Right lobe of liver (tissue), 6 donors: ENCODE results near the gene ALG9. TPM values are rescaled to one million over a fixed set of nuclear protein-coding genes. Genes with fewer than 3 reads are reported as not detected.
"Not testable (repeated sequence)": the region's sequence is repeated elsewhere in the genome, so short reads cannot be mapped to it uniquely, and the experiment has no call there.

Source experiments
- ATAC-seq, 4 donors: fragments of 200-7000 bp; cut with Tn5 transposase; one replicate each; pipeline ENCODE4 v1.9.1; 2020; ENCODE audit warnings: mild to moderate bottlenecking in 4 of 4, moderate library complexity in 4 of 4
- DNase-seq, 3 donors: peaks; one replicate each; pipeline ENCODE4 v3.0.0-alpha.2; 2020
- H3K27ac ChIP-seq, 3 donors: fragments of 200-600 bp; one replicate each; pipeline ENCODE4 v1.8.0; 2022
- H3K27me3 ChIP-seq, 2 donors: fragments of 200-600 bp; one replicate each; pipeline ENCODE4 v1.8.0; 2022
- H3K36me3 ChIP-seq, 4 donors: fragments of 200-600 bp; sonication (generic) in 1 of 4; one replicate each; pipeline versions ENCODE4 v1.5.1 to v1.8.0; 2017 to 2022; ENCODE audit warnings: control low read depth in 1 of 4
- H3K4me1 ChIP-seq, 4 donors: fragments of 200-600 bp; sonication (generic) in 1 of 4; one replicate each; pipeline versions ENCODE4 v1.5.1 to v1.8.0; 2017 to 2022; ENCODE audit warnings: control low read depth in 1 of 4
- H3K4me3 ChIP-seq, 3 donors: fragments of 200-600 bp; one replicate each; pipeline ENCODE4 v1.8.0; 2022
- H3K9me3 ChIP-seq, 4 donors: fragments of 200-600 bp; sonication (generic) in 1 of 4; one replicate each; pipeline versions ENCODE4 v1.5.1 to v1.8.0; 2017 to 2022; ENCODE audit warnings: control low read depth in 1 of 4
- CTCF ChIP-seq, 4 donors: fragments of 200-600 bp in 3 of 4; fragments of 450-650 bp in 1 of 4; IDR thresholded peaks; one replicate each; pipeline versions ENCODE4 v1.5.1 to v1.8.0; 2016 to 2022; ENCODE audit warnings: antibody characterized with exemption in 4 of 4, mild to moderate bottlenecking in 2 of 4
- POLR2A ChIP-seq: fragments of 450-650 bp; IDR thresholded peaks from one replicate; pipeline ENCODE4 v1.6.1; 2017; ENCODE audit warnings: antibody characterized with exemption, mild to moderate bottlenecking
- WGBS: methylation state at CpG from one replicate; pipeline ENCODE4 v1.1.6; 2018; ENCODE audit warnings: low coverage, low lambda C conversion rate; ENCODE audit not compliant: insufficient coverage; ENCODE audit errors: missing lambda C conversion rate; 5-methylcytosine and 5-hydroxymethylcytosine counted together
- intact Hi-C, 2 donors: fragments of 100-400 bp; cut with DNase I; formaldehyde crosslinking; loops; one replicate each; pipeline versions ENCODE4 v1.11.2 to v1.14.1; 2022
- total RNA-seq, 6 experiments: library from RNA; depleted of rRNA in 2 of 6; stranded (reverse); fragments of >200 nt in 2 of 6; fragmentation: NEBNext Ultra II Directional in 3 of 6; extraction: Animal tissue kit (Norgen Biotek cat#: 25700) in 3 of 6; gene quantifications; one replicate each; pipeline versions ENCODE4 v1.1.0 to v1.2.4, GENCODE V29; 2016 to 2023
- donor health status: DM: no; HTN: yes; CAD: no.
- donor health status: DM: no; HTN: no; CAD: no.
- donor health status: DM: no; HTN: no; CAD: no.
- donor health status: DM: no; HTN: yes; CAD: no.
- donor health status: DM: no; HTN: yes; CAD: no.

The ALG9 gene
- total RNA-seq, 6 experiments from 2014 or later: 15.0 to 20.8 (median 18.2) TPM

GRCh38 chr11:111776398-111777093 is 94.8 kb downstream of the ALG9 start:
- WGBS: 11% methylated on average over 2 of the region's 6 CpGs
- TF ChIP-seq POLR2A (no peak), CTCF (IDR thresholded peaks at IDR 0.05) (no peak)
- peak; percentile 1 to 11 (median 6) for ATAC-seq
- Histone ChIP-seq H3K27me3 (no peaks in the 10 kb centered on the region), H3K9me3 (no peaks in the 10 kb centered on the region), H3K36me3 (no peaks in the 10 kb centered on the region), H3K4me3 (peak overlapping the region in 2 of 3 donors; percentile 5 to 32), H3K4me1 (peaks cover 0 to 67% (median 30%) of the 10 kb centered on the region in 4 donors), H3K27ac (peak overlapping the region; percentile 58 to 94 (median 91))
- intact Hi-C loops: loop anchor here in 1 of 2 donors (10.0 kb wide), 1 partner anchor 172 kb away; the partner anchor contains the start of gene SIK2
- DNase-seq: no peak

GRCh38 chr11:111774955-111775710 is 96.2 kb downstream of the ALG9 start:
- peak; percentile 60 to 83 (median 78) for DNase-seq
- Histone ChIP-seq H3K36me3 (no peaks in the 10 kb centered on the region), H3K27ac (peak overlapping the region; percentile 79 to 94 (median 91)), H3K9me3 (no peaks in the 10 kb centered on the region), H3K27me3 (no peaks in the 10 kb centered on the region), H3K4me1 (peaks cover 0 to 67% (median 30%) of the 10 kb centered on the region in 4 donors), H3K4me3 (no peak overlapping the region)
- intact Hi-C loops: loop anchor here (5.0 to 10.0 kb wide), 2 partner anchors 38 to 170 kb away; partner anchors contain the start of gene SIK2 (in 1 of the 2)
- peak; percentile 41 to 60 (median 56) for ATAC-seq
- TF ChIP-seq CTCF (IDR thresholded peaks at IDR 0.05): peak in 1 of 4 donors; percentile 9
- TF ChIP-seq POLR2A: no peak
- 30% methylated on average over 6 of the region's 6 CpGs for WGBS

- Histone ChIP-seq H3K4me1 (peaks cover 0 to 55% (median 23%) of the 10 kb centered on the region in 4 donors), H3K36me3 (no peaks in the 10 kb centered on the region), H3K27ac (peak overlapping the region in 2 of 3 donors; percentile 91 to 94), H3K27me3 (no peaks in the 10 kb centered on the region), H3K4me3 (no peak overlapping the region), H3K9me3 (no peaks in the 10 kb centered on the region)
- WGBS: 19% methylated on average over 2 of the region's 2 CpGs
- ATAC-seq (peak; percentile 3 to 19 (median 6)), DNase-seq (no peak)
- TF ChIP-seq POLR2A (no peak), CTCF (IDR thresholded peaks at IDR 0.05) (no peak)
- intact Hi-C loops: loop anchor here (5.0 to 10.0 kb wide), 2 partner anchors 35 to 168 kb away; partner anchors contain the start of gene SIK2 (in 1 of the 2)
Observed at GRCh38 chr11:111772535-111772934, 98.8 kb downstream of the ALG9 start.

GRCh38 chr11:111771205-111771604 is 100.2 kb downstream of the ALG9 start:
- H3K36me3 ChIP-seq, DNase-seq, H3K9me3 ChIP-seq, H3K4me3 ChIP-seq, H3K27me3 ChIP-seq, ATAC-seq: not testable (repeated sequence)
- intact Hi-C loops: loop anchor here (5.0 to 10.0 kb wide), 2 partner anchors 34 to 166 kb away; partner anchors contain the start of gene SIK2 (in 1 of the 2)
- Histone ChIP-seq H3K27ac (peak overlapping the region in 2 of 3 donors; percentile 11 to 91), H3K4me1 (peaks cover 0 to 52% (median 22%) of the 10 kb centered on the region in 4 donors)
- 87% methylated on average over 5 of the region's 5 CpGs for WGBS
